HG02678 (cell line): ENCODE results near the gene SPRY2.

Experiments used
- ATAC-seq: cut with Tn5 transposase; IDR thresholded peaks from one replicate; pipeline ENCODE4 v1.9.1; 2021; ENCODE audit warnings: mild to moderate bottlenecking, moderate library complexity; ENCODE audit not compliant: unreplicated experiment

SPRY2 gene

DNA sequence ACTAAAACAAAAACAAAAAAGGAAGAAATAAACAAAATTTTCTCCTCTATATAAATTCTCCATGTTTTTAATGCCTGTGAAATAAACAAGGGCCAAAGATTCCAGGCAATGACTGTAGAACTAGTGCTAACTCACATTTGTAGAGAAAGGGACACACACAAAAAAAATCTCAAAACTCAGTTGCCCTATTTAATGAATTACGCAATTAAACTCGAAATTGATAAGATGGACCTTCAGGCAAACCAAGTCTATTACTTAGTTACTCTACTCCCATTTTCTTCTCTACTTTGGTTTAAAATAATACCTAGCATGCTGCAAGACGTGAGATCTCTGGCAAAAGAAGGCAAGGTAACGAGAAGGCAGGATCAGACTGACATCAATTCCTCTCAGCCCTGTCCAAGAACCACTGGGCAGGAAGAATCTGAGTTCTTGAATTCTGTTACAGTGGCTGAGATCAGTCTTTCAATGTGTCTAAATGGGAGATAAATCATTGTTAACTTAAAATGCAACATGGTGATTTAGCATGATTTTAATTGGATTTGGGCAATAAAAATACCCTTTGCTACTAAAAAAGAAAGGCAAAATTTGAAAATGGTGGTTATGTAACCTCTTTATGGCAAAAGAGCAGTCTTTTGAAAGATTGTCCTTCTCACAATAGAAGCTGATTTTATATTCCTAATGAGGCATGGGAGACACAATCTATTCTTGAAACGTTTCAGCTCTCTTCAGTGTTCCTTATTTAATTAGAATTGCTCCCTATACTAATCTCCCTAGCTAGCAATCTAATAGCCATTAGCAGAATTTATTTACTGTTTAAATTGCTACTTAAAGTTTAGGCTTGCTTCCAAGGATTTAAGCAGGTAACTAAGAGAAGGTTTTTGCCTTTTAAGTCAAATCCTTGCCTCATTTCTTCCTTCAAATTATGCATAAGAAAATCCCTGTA is 25.9 kb downstream of the SPRY2 start:
- no peak for ATAC-seq

- ATAC-seq: no peak
Measured at GRCh38 chr13:80313668-80314256, 27.2 kb downstream of the SPRY2 start.

GRCh38 chr13:80312967-80313366 is 28.0 kb downstream of the SPRY2 start:
- ATAC-seq: no peak

GRCh38 chr13:80312012-80312704 is 28.8 kb downstream of the SPRY2 start:
- no peak for ATAC-seq

- no peak for ATAC-seq
Measured at GRCh38 chr13:80309926-80310325, 31.0 kb downstream of the SPRY2 start.

- ATAC-seq: no peak
Measured at GRCh38 chr13:80307401-80307987, 33.4 kb downstream of the SPRY2 start.

DNA sequence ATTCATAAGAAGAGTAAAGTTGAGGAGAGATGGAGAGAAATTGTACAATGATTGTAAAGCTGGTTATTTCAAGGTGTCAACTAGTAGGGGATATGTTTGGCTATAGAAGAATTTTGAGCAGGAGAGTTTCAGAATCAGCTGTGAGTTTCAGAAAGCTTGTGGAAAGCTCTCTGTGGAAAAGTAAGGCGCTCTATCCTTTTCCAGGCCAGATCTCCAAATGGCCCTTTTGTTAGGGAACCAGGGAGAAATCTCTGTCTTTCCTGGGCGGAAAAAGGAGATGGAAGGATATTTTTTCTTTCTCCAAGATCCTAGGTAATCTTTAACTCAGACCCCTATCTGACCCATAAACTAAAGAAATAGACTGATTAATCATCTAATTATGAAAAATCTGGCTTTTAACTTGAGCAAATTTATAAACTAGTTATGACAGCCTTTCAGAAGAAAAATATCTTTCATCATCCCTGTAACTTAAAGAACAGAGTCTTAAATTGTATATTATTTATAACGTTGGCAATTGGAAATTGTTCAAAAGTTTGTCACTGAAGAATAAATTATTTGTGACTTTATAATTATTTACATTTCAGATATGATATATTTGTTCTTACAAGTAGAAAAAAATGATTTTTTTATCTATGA is 34.5 kb downstream of the SPRY2 start:
- no peak for ATAC-seq

- no peak for ATAC-seq
Measured at GRCh38 chr13:80305737-80306136, 35.2 kb downstream of the SPRY2 start.

GRCh38 chr13:80303225-80303811 is 37.6 kb downstream of the SPRY2 start:
- ATAC-seq: no peak

- ATAC-seq: no peak
Measured at GRCh38 chr13:80299046-80299445, 41.9 kb downstream of the SPRY2 start.

DNA sequence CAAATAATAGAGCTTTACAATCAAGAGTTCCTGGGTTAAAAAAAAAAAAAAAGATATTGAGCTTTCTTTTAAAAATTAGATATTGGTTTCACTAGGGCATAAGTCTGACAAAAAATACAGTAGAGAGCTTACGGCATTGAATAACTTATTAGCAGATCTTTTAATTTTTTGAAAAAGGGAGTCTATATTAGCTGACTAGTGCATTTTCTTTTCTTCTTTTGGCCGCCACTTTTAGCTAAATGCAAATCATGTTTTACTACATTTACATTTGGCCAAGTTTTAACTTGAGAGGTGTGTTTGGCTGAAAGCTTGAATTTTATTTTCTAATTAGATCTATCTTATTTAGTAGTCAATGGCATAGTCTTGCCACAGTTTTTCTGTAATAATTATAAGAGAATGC is 43.4 kb downstream of the SPRY2 start:
- ATAC-seq: no peak

GRCh38 chr13:80297094-80297493 is 43.8 kb downstream of the SPRY2 start:
- ATAC-seq: no peak

- ATAC-seq: no peak
Measured at GRCh38 chr13:80296638-80297037, 44.3 kb downstream of the SPRY2 start.

GRCh38 chr13:80290591-80290990 is 50.3 kb downstream of the SPRY2 start:
- ATAC-seq: no peak
